ENCODE data around the gene HOMER1.

DNA sequence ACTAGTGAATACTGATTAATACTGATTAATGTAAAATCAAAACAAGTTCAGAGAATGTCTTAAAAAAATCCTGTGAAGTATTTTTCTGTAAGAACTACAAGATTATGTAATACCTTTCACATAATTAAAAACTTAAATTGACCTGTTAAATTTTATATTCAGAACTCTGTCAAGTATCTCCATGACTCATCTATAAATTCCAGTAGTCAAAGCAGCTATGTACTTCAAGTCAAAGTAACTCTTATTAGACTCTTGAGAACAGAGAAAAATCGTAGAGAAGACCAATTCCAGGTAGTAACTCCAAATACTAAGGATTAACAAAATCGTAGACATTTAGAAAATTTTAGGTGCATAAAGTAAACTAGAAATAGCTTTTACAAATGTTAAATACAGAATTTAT, 77.1 kb downstream of the HOMER1 start:
- TF ChIP-seq, protein P1, sequence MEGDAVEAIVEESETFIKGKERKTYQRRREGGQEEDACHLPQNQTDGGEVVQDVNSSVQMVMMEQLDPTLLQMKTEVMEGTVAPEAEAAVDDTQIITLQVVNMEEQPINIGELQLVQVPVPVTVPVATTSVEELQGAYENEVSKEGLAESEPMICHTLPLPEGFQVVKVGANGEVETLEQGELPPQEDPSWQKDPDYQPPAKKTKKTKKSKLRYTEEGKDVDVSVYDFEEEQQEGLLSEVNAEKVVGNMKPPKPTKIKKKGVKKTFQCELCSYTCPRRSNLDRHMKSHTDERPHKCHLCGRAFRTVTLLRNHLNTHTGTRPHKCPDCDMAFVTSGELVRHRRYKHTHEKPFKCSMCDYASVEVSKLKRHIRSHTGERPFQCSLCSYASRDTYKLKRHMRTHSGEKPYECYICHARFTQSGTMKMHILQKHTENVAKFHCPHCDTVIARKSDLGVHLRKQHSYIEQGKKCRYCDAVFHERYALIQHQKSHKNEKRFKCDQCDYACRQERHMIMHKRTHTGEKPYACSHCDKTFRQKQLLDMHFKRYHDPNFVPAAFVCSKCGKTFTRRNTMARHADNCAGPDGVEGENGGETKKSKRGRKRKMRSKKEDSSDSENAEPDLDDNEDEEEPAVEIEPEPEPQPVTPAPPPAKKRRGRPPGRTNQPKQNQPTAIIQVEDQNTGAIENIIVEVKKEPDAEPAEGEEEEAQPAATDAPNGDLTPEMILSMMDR (conservative IDR thresholded peaks at IDR 0.05), result no peak
- no peak for TF ChIP-seq ZFX (IDR thresholded peaks at IDR 0.05)

Data from C4-2B (cell line).